ENCODE measurements around the gene BCAR3.
"Not testable (repeated sequence)": the region's sequence is repeated elsewhere in the genome, so short reads cannot be mapped to it uniquely, and the experiment has no call there.

The BCAR3 gene

DNA sequence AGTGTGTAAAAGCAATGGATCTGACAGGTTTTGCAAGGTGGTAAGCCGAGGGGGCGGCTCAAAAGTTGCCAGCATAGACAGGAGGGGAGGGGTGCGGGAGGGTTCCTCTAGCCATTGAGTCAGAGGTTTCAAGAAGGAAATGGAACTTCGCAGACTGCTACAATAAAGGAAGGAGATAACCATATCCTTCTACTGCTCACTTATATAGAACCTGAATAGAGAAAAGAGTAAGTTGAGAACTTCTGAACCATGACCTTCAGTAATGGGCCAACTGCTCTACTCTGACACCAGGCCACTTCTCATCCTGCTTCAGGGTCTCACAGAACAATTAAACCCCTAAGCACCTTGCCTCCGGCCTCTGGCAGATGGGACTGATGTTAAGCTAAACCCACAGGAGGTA, 26.3 kb upstream of the BCAR3 start:
- in situ Hi-C loops (cut with HindIII; ENCODE audit: low sequenced_read_pairs), result loop anchor here (5.0 kb wide), 1 partner anchor 104 kb away; no protein-coding TSS in a partner anchor

DNA sequence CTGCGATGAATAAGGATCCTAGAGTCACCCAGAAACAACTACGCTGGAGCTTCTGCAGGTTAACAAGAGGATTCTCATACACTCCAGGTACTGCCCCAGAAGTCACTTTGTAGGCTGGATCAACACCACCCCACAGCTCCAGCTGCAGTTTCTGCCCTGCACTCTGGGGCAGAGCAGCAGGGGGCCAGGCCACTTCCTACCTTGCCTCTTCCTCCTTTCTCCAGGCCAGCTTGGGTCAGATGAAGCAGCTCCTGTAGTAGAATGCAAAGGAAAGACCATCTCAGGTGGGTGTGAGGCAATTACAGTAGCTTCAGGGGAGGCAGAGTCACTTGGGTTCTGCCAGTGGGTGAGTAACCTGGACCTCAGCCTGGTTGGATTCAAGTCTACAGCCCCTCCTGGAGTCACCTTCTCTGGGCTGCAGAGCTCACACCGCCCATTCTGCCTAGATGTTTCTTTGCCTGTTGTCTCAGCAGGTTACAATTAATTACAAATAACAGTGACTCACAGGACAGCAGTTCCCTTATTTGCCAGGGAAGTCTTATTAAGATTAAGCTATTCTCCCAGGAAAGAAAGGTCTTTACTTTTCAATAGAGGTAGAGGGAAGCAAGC, 24.4 kb upstream of the BCAR3 start:
- in situ Hi-C loops (cut with HindIII; ENCODE audit: low sequenced_read_pairs), result loop anchor here (5.0 kb wide), 1 partner anchor 106 kb away; no protein-coding TSS in a partner anchor

DNA sequence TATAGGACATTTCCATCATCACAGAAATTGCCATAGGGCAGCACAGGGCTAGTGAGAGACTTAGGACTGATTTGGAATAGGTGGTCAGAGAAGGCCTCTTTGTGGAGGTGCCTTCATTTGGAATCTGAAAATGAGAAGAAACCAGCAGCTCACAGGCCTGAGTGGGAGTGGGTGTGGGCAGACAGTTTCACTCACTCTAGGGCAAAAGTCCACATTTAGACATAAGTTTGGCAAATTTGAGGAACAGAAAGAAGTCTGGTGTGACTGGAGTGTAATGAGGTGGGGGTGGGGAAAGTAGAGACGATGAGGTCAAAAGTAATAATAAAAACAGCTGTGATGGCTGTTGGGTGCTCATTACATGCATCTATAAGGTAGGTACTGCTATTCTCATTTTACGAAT, 22.4 kb upstream of the BCAR3 start:
- in situ Hi-C loops (cut with HindIII; ENCODE audit: low sequenced_read_pairs), result no loop called here

DNA sequence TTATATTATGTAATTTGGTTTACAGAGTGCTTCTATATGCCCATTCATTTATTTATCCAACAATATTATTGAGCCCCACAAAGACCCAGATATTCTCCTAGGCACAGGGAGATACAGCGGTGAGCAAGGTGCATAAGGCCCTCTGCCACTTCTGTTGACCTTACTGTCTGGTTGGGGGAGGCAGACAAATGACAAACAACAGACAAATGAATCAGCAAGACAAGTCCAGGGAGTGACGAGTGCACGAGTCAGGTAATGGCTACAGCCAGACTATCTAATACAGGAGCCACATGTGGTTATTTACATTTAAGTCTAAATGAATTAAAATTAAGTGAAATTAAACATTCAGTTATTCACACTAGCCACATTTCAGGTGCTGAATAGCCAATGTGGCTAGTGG, 22.0 kb upstream of the BCAR3 start:
- in situ Hi-C loops (cut with HindIII; ENCODE audit: low sequenced_read_pairs), result no loop called here

DNA sequence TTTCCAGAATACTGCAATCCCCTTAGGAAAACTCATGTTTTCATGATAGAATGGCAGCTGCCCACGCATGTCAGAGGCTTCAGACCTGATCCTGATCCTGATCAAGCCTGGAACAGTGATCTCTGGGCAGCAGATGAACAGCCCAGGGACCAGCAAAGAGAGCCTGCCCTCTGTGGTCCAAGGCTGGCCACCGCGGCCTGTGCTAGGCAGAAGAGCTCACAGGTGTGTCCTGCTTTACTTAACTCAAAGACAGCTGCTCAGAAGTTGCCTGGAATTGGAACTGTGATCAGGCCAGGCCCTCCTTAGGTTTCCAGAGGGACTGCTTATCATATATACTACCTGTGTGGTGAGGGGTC, 21.2 kb upstream of the BCAR3 start:
- in situ Hi-C loops (cut with HindIII; ENCODE audit: low sequenced_read_pairs), result no loop called here

DNA sequence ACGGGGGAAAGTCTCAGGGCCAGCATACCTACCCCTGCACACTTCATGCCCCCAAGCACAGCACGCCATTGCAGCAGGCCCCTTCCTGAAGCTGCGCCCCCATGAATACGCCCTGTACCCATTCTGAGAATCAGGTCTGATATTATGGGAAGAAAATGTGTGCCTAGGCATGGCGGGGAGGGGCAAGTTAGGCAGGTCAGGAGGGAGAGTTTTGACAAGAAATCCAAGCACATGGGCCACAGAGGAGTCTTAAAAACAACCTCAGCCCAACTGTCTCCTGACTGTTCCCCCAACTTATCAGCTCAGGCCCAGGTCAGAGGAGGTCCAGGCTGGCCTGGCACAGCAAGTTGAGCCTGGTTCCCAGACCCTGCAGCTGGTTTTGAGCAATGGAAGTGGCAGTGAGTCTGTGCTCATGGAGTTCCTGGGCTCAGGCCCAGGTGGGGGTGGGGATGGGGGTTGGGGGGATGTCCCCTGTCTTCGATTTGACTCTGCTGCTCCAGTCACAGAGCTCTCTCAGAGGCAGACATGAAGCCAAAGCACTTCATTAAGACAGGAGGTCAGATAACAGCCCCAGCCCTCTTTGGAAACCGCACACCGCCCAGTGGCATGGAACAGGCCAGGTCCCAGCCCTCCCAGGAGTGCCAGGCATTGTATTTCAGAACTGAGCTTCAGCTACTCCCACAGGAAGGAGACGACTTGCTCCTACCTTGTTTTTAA, 20.6 kb upstream of the BCAR3 start:
- in situ Hi-C loops (cut with HindIII; ENCODE audit: low sequenced_read_pairs), result no loop called here

DNA sequence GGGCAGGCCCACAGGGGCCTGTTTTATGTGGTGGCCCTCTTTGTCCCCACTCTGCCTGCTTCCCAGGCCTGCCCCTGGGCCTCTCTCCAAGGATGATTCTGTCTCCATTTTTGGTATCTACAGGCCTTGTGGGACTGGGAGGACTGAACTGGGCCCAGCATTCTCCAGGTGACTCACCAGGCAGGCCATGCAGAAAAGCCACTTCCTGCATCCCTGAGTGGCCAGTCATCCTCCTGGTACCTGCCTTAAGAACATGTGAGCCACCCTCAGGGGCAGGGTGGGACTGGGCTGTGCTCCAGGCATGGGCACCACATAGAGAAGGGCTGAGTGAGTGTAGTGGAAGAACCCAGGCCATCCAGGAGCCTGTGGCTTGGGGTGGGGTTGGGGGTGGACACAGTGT, 20.0 kb upstream of the BCAR3 start:
- in situ Hi-C loops (cut with HindIII; ENCODE audit: low sequenced_read_pairs), result no loop called here

DNA sequence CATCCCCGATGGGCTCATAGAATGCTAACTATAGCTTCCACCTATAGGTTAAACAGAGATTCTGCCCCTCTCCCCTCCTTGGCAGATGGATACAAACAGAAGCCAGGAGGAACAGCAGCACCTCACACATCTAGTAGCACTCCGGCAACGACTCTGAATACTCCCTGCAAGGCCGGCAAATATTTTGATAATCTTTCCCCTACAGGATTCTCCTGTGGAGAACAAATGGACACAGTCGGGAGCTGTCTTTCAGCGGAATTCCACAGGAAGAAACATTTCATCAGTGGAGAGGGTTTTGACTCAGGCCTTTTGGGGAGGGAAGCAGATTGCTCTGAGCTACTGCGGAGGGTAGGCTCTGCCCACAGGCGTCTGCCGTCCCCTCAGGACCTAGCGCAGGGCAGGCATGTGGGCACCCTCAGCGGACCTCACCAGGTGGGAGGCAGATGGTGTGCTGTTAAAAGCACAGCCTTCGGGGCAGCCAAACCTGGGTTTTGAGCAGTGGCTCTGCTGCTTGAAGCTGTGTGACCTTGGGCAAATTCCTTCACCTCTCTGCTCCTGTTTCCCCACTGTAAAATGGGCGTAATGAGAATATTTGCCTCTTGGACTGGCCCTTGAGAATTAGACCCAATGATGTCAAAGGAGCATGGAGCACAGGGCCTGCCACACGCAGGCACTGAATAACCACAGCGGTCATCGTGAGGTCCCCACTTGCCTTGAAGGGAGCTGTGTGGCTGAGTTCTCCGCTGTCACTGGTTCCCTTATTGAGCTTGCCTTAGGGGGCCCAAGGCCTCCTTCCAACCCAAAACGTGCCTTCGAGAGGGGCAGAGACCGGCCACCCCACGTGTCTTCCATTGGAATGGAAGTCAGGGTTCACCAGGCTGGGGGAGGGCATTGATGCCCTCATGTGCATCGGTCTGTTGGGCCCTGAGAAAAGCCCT, 19.2 kb upstream of the BCAR3 start:
- in situ Hi-C loops (cut with HindIII; ENCODE audit: low sequenced_read_pairs), result no loop called here

DNA sequence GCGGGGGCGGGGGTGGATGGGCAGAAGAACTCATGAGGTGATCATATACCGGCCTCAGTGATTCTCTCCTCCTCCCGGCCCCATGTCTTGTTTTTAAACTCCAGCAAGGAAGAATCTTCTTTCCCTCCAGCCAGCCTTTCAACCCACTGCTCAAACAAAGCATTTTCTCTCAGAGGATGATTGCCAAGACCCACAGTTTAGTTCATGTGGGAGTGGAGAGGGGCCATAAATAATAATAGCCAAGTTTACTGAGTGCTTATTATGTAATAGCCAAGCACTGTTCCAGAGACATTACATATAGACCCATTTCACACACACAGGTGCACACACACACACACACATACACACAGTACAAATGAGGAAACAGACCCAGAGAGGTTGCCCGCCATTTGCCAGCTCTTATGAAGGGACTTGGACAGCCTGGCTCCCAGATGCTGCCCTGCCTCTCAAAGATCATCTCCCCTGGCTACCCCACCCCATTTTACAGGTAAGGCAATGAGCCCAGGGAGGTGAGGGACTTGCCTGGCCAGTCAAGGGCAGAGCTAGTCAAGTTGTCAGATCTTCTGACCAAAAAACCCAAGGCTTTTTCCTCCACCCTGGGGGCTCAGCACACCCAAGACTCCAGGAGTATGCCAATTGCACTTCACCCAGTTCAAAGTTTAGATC, 18.0 kb upstream of the BCAR3 start:
- in situ Hi-C loops (cut with HindIII; ENCODE audit: low sequenced_read_pairs), result no loop called here

DNA sequence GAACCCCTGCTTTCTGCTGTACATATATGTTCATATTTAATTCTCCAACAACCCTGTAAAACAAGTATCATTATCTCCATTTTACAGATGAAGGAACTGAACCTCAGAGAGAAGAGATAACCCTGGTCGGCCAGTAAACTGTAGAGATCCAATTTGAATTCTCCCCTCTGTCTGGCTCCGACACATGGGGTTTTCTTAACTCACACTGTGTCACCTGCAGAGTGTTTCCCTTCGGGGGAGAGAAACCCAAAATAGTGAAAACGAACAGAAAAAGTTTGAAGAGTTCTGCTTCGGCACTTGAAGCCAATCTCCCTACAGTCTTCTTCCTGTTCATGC, 17.4 kb upstream of the BCAR3 start:
- in situ Hi-C loops (cut with HindIII; ENCODE audit: low sequenced_read_pairs), result no loop called here

DNA sequence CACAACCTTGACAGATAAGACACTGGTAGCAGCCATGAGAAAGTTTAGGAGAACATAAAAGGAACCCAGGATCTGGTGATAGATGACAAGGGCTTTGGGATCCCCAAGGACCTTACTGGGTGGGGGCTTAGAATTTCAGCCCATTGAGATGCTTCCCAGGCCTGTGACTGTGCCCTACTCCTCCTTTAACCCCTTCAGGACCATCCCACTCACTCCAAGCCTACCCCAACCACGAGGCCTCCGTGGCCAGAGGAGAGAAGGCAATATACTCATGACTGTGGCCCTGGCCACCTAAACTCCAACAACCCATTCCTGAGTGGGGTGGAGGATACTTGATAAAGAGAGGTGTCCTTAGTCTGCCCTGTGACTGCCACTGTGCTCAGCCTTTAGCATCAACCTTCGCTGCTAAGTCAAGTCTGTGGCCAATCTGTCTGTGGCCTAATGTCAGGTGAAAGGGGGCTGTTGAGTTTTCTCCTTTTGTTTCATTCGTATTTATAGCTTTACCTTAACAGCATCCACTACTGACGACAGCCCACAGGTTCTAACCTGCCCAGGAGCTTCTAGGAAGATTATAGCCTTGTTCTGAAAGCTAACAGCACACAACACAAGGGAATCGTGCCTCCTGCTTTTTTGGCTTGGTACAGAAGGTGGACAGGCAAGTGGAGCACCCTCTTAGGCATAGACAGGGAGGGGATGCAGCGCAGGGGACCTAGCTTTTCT, 16.9 kb upstream of the BCAR3 start:
- in situ Hi-C loops (cut with HindIII; ENCODE audit: low sequenced_read_pairs), result no loop called here

DNA sequence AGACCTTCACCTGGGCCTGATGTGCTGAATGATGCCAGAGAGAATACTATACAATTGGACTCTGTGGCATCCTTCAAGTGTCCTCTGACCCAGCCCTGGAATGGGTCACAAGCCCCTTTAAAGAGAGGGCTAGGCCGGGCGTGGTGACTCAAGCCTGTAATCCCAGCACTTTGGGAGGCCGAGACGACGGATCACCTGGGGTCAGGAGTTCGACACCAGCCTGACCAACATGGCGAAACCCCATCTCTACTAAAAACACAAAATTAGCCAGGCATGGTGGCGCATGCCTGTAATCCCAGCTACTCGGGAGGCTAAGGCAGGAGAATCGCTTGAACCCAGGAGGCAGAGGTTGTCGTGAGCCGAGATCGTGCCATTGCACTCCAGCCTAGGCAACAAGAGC, 15.9 kb upstream of the BCAR3 start:
- in situ Hi-C loops (cut with HindIII; ENCODE audit: low sequenced_read_pairs), result not testable (repeated sequence)

DNA sequence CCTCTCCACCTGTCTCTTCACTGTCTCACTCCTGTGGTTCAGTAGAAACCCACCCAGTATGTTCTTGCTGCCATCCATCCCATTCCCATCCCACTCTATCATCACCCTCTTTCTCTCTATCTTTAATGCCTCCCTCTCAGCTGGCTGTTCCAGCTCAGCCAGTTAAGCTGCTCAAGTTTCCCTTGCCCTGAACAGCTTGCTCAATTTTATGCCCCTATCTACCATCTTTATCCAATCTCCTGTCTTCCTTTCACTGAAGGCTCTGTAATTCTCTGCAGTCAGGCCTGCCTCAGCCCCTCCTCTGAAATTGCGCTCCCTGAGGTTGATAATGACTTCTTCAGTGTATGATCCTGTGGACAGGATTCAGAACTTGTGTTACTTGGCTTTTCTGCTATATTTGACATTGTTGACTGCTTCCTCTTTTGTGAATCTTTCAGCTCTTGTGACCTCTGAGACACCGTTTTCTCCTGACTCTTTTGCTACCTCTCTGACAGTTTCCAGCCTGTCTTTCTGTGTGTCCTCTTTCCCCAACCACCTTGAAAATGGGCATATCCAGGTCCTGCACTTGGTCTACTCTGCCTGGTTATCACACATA, 13.9 kb upstream of the BCAR3 start:
- in situ Hi-C loops (cut with HindIII; ENCODE audit: low sequenced_read_pairs), result no loop called here

DNA sequence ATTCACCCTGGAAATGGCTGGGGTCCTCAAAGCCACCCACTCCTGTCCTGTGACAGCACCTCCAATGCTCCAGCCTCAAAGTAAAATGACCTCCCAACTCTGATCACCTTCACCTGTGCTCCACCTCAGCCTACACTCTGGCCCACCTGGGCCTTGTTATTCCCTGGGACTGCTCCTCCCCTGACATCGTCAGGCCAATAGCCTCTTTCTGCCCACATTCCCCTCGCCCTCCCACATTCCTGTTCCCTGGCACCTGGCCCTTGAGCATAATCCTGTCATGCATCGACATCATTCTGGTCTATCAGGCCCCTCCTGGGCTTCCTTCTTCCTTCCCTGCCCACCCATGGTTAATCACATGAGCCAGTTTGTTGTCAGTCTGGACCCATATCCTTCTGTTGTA, 13.2 kb upstream of the BCAR3 start:
- in situ Hi-C loops (cut with HindIII; ENCODE audit: low sequenced_read_pairs), result no loop called here

DNA sequence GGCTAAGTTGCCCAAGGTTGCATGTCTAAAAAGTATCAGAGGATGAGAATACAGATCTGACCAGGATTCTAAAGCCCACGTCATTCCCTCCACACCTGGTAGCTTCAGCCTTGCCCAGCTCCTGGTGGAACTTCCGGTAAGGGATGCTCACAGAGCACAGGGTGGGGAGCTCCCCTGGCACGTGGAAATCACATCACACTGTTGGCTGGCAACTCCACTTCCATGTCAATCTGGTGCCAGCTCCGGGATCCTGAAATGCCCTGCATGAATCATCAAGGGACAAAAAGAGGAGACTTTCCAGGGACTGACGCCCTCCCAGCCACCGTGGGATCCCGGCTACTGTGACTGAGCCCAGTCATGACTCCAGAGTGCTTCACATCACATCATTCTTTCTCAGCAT, 12.4 kb upstream of the BCAR3 start:
- in situ Hi-C loops (cut with HindIII; ENCODE audit: low sequenced_read_pairs), result no loop called here

DNA sequence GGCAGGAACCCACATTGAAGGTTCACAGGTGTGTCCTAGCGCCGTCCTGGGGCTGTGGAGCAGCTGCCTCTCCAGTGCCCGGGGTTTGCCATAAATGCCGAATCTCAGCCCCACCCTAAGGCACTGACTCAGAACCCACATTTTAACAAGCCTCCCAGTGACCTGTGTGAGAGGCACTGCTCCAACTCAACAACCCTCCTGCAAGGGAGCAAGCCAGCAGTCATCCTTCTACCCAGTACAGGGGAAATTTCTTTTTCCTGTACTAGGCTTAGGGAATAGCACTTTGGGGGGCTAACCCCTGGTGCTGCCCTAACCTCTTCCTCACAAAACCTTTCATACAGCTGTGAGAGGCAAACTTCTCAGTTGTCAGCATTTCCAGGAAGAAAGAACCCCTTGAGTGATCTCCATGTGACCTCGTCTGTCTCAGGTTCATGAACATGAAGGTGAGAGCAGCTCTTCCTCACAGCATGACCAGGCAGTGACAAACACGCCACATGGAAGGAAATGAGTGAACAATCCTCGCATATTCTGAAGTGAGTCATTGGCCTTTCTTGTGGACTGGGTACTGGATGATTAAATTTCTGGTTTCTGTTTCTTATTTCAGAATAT, 11.4 kb upstream of the BCAR3 start:
- in situ Hi-C loops (cut with HindIII; ENCODE audit: low sequenced_read_pairs), result no loop called here

DNA sequence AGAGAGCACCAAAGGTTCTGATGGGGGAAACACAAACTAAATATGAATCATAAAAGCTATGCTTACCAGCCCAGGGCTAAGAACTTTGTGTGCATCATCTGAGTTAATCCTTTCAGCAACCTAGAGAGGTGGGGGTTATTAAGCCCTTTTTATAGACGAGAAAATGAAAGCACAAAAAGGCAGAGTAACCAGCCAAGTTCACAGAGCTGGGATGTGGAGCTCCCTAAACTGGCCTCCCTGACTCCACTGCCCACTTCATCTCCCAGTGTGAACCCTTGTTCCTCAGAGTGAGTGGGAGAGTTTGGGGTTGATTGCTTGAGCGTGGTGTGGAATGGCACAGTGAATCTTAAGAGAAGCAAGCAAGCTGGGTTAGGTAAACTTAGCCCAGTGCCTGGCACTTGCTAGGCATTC, 10.8 kb upstream of the BCAR3 start:
- in situ Hi-C loops (cut with HindIII; ENCODE audit: low sequenced_read_pairs), result no loop called here

DNA sequence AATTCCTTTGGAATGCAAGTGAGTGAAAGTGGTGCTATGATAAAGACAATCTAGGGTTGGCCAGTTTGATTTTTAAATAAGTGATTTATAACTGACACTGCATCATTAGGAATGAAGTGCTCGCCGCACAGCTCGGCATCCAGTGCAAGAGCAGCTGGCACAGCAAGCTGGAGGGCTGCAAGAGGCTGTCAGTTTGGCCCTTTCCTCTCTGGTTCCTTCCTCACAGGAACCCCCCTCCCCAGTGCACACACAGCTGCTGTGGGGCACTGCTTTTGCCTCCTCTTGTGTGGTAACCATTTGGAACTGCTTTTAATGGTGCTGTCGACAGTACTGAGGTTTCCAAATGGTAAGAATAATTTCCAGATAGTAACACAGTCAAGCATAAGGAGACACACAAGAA, 10.4 kb upstream of the BCAR3 start:
- in situ Hi-C loops (cut with HindIII; ENCODE audit: low sequenced_read_pairs), result no loop called here

DNA sequence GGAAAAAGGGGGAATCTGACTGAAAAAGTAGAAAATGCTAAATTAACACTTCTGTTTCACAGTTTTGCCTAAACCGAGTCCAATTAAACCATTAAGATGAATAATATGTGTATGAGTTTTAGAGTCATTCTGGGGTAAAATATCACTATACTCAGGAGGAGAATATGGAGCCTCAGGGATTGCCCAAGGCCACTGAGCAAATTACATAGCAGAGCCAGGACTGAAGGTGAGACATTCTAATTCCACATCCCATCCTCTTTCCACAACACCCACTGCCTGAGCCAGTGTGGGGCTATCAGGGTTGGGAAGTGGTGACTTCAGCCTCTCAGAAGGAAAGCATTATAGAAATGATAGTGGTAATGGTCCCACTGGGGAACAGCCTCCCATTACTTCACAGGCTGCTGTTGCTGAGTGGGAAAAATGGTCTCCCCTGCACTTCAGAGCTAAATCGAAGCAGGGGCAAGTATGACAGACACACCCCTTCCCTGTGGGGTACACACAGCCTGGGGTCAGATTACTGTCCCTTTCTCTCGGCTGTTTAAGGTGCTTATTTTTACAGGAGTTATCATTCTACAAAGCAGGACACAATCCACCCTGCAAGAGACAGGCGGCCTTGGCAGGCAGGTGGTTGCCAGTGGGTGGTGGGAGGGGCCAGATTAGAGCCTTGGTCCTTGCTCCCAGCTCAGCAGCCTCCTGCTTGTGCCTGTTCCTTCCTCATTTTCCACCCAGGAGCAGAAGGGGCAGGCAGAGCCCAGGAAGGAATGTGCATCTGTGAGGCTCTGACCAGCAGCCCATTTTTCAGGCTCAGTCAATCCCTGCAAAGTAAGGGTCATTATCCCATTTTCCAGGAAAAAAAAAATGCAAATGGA, 9.5 kb upstream of the BCAR3 start:
- in situ Hi-C loops (cut with HindIII; ENCODE audit: low sequenced_read_pairs), result no loop called here

Data from endothelial cell of hepatic sinusoid (primary cell).